ENCODE results near the gene BCKDHB.
"Not testable (repeated sequence)": the region's sequence is repeated elsewhere in the genome, so short reads cannot be mapped to it uniquely, and the experiment has no call there.

The BCKDHB gene

DNA sequence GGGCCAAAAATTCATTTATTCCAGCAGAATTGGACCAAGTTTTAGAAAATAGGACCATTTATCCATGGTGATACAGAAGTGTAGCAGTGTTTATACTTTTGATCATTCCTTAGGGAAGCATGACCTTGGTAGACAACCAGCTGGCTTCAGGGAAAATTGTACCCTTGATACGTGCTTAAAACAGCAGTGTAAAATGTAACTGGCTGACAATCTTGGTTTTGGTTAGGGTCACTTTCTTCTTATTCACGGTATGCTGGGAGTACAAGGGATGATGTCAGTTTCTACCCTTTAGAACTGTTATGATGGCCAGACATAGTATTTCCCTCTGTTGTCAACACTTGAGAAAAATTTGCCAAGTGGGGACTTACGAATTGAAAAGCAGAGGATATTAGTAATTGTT is 157.1 kb downstream of the BCKDHB start:
- DNase-seq (ENCODE audit: low spot score), result no peak

DNA sequence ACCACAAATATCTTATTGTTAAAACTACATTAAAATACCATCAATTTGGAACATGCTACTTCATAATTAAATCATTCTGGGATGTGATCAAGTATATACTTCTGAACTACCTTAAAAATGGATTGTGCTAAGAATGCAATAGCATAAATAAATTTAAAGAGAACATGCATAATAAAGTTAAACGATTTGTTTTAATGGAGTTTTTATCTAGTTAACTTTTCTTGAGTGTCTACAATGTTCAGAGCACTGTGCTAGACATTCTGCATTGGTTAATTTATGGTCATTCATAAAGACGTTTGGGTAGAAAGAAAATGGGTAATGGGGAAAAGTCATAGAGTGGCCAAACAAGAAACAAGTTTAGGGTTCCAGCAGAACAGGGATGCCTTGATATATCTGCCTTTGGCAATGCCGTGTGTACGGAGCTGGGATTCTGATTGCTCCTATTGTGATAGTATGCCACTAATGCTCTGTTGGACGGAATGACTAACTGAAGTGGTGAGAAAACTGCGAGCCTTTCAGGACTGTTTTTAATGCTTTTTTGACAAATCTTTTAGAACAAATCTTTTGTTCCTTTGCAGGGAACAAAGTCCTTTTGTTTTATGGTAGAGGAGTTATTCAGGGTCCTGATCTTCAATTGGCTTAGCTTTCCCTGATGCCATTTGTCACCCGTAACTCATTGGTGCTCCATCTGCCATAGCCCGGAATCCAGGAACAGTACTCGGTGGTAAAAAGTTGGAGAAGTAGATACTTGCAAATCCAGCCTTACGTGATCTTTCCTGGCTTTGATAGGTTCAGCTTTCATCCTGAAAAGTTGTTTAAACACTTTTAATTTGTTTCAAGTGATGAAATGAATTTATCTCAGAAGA is 162.6 kb downstream of the BCKDHB start:
- no peak for DNase-seq (ENCODE audit: low spot score)

DNA sequence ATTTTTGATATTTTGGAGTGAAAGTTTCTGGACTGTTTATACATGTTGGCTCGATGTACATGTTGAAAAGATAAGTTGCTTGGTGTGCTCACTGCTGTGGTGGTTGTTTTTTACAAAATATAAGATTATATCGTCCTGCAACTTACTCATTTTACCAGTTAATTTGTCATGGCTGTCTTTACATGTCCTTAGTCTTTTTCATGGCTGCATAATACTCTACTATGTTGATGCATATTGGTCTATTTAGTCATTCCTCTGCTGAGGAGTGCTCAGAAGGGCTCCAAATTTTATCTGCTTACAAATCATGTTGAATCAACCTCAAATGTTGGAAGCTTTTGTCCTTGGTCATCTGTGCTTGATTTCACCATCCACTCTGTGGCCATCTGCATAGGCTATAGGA is 164.6 kb downstream of the BCKDHB start:
- DNase-seq (ENCODE audit: low spot score), result no peak

DNA sequence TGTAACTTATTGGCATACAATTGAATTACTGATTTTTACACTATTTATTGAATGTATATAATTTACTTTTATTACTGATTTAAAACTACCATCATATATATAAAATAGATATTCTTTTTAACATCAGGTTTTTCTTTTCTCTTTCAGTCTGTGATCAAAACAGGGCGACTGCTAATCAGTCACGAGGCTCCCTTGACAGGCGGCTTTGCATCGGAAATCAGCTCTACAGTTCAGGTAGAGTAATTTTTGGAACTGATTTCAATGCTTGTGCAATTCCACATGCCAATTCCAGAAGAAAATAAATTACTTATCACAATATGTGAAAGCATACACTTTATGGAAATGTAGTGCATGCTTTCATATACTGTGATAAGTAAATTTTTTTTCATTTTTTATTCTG is 166.5 kb downstream of the BCKDHB start:
- no peak for DNase-seq (ENCODE audit: low spot score)

DNA sequence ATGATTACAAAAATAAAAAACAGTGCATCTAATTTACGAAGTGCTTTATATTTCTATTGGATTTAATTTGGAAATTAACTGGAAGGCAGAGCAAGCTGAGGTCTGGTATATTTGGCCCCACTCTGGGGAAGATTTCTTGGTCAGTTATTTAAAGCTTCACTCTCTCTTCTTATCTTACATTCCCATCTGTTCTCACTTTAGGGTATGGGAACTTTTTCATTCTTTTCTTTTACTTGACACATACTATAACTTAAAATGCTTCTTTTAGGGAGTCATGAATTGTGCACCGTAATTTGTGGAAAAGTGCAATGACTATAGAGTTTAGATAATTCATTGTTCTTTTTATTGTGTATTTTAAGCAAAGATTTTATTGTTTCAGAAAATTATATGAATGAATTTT is 170.4 kb downstream of the BCKDHB start:
- no peak for DNase-seq (ENCODE audit: low spot score)

DNA sequence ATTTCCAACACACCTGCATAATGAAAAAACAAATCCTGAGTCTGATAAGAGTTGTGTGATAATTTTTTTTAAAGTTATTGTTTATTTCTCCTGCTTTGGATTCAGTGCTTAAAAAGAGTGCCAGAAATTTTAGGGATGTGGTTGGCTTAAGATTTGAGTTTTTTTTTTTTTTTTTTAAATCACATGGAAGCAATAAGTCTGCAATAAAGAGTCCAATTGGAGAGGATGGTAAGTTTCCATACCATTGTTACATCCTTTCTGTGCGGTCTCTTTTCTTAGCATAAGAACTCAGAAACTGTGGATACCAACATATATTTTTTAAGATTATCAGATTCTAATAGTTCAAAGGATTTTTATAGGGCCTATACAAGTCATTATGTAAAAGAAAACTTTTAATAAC is 171.0 kb downstream of the BCKDHB start:
- no peak for DNase-seq (ENCODE audit: low spot score)

DNA sequence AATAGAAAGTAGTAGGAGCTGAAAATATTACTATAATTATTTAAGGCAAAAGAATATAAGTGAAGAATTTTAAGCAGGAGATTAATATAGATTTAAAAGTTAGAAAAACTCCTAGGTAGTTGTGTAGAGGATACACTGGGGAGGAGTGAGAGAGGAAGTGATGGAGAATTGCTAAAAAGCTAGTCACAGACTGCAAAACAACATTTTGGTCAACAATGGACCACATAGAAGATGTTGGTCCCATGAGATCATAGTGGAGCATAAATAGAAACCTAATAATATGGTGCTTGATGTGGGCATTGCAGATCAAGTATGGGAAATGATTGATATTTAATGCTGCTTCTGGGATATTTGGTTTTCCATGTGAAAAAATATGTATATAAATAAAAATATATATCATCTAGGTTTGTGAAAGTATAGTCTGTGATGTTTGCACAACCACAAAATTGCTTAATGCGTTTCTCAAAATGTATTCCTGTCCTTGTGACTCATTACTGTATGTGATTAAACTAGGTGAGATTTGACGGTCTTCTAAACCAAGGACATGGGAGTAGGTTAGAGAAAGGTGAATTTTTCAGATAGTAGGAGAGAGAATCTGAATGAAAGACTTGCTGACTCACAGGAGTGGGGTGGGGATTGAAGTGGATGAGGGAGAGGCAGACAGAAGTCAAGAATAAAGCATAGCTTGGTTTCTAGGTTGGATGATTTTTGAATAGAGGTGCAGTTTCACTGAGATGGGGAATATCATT is 174.0 kb downstream of the BCKDHB start:
- no peak for DNase-seq (ENCODE audit: low spot score)

DNA sequence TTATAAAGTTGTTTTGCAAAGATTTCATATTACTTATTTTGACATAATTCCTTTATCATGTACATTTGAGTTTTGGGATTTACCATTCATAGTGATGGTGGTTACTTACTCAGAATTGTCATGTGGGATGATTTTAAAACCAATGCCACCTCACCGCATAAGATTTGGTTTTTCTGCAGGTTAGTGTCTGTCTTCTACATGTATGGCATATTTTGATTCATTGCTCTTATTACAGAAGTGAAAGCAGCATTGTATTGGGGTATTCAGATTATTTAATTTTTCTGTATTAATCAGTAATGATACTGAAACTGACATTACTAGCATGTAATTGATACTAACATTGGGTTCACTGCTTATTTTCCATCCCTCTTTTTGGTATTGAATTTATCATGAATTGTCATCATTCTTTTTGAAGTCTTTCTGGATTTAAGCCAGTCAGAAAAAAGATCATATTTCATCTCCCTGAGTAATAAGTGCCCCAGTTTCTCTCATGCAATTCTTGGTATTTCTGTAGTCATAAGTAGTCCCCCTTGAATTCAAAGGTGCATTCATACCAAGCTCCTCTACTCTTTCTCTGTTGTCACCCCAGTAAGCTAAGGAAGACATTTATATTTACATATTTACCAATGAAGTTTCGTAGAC is 176.6 kb downstream of the BCKDHB start:
- no peak for DNase-seq (ENCODE audit: low spot score)

DNA sequence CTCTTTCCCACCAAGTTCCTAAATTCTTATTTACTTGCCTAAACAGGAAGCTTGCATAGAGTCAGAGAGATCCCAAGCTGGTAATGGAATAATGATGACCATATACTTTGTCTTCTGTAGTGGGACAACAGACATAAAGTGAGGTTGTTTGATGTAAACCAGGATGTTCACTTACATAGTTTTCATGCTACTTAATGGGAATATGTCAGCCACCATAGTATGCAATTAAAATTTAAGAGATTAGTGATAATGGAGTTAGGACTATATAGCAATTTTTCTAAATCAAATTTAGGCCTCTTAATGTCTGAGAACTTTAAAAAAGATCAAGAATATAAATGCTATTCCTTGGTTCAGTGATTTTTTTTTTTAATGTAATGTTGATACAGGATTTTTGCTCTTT is 180.6 kb downstream of the BCKDHB start:
- DNase-seq (ENCODE audit: low spot score), result no peak

DNA sequence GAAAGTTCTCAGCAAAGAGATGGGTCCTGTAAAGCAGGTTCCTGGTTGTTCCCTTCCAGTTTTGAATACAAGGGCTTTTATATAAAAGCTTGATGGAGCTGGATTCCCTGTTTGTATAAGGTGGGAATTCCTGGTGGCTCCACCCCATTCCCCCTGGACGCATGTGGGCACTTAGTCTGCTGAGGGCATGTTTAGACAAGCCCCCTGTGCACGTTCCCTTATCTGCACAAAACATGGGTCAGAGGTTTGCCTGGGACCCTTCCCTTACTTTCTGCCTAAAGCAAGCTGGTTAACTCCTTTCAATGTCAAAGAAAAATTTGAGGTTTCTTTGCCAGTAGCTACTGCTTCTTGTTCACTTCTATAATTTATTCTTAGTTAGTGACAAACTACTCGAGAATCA is 181.1 kb downstream of the BCKDHB start:
- no peak for DNase-seq (ENCODE audit: low spot score)

DNA sequence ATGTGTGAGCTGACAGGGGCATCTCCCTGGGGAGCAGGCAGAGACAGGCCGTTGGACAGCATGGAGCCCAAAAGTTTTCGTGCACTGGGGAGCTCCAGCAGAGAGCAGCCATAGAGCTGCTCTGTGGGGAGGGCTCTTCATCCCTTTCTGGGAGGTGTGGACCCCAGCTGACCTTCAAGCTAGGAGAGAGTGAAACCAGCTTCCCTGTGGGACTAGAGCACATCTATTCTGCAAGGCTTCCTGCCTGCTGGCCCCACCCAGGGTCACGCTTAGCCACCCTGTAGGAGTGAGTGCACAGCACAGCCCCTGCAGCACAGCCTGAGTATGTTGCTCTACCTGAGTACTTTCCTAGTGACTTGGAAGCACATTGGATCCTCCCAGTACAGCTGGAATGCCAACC is 183.3 kb downstream of the BCKDHB start:
- DNase-seq (ENCODE audit: low spot score), result no peak

DNA sequence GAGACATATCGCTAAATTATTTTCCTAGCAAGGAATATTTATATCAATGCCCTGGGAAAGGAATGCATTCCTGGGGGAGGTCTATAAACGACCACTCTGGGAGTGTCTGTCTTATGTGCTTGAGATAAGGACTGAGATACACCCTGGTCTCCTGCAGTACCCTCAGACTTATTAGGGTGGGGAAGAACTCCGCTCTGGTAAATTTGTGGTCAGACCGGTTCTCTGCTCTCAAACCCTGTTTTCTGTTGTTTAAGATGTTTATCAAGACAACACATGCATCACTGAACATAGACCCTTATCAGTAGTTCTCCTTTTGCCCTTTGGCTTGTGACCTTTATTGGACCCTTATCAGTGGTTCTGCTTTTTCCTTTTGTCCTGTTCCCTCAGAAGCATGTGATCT is 188.1 kb downstream of the BCKDHB start:
- DNase-seq (ENCODE audit: low spot score), result not testable (repeated sequence)

DNA sequence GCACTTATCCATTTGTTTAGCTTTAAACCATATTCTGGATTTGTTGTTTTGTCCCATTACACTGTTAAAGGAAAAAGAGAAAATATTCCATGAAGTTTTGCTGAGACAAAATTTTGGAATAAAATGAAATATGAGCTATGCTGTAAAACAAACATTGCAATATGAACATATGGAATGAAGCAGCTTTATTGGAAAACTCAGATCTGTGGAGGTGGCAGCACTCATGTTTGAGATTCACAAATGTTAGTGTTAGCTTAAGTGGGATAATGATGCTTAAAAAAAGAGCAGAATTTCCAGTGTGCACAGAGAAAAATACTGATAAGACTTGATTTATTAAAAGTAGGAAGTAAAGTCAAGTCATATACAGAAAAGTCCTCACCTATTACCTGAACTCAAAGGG is 196.2 kb downstream of the BCKDHB start:
- DNase-seq (ENCODE audit: low spot score), result no peak

DNA sequence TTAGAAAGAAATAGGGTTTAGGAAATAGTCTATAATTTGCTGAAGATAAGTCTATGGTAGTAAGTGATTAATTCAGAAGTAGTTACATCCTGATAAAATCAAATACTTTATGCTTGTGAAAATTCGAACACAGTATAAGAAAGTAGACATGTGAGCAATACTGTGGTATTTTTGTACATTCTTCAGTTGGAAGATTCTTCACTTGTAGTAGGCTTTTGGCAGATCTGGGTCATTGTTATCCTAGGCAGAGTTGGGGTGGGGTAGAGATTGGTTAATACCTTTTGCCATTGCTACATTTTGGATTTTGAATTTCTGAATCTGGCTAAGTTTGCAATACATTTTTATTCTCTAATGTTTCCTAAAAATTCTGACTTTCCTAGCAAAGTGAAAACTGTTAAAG is 197.5 kb downstream of the BCKDHB start:
- no peak for DNase-seq (ENCODE audit: low spot score)

DNA sequence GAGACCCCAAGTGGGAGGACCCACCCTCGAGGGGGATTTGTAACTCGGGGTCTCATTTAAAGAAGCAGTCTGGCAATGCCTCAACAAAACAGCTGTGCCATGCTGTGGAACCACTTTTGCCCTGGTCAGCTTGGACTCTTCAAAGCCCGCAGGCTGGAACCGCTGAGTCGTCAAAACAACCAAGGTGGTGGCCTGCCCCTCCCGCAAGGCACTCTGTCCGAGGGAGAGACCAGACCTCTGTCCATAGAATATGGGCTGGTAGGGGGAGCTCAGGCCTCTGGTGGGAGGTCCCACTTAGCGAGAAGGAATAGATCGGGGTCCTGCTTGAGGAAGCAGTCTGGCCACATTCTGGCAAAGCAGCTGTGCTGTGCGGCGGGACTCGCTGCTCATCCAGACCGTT is 208.1 kb downstream of the BCKDHB start:
- DNase-seq (ENCODE audit: low spot score), result no peak

DNA sequence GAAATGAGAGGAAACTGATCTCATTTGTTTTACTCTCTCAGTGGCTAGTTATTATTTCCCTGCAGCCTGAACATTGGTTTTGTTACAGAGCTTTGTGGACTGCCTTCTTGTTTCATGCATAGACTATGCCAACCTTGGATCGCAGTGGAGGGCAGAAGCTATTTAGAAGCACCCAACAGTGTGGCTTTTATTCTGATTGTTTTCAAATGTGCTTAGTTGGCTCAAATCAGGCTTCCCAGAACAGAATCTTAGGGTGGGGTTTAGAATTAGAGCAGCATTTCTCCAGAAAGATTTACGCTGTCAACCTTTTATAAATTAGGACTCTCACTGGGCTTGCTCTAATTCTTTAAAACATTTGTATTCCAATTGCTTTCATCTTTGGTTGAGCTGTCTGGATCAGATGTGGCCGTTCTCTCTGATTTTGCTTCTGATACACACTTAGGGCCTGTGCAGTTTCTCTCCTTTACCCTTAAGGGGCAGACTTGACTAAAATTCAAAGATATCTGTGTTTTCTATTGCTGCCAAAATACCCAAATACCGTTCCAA is 210.3 kb downstream of the BCKDHB start:
- no peak for DNase-seq (ENCODE audit: low spot score)

DNA sequence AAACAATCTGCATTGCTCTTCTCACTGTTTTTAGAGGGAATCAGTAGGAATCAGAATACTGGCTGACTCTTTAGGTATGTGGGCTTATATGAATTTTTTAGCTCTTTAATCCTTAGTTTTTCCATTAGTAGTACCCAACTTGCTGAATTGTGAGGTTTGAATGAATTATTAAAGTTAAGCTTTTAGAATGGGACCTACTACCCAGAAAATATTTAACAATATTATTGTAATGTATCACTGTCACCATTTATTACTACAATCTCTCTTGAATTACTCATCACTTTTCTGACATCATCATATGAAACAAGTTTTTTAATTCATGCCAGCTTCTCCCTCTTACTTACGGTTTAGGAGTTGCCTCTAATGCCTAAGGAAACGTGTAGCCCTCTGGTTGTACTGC is 212.7 kb downstream of the BCKDHB start:
- no peak for DNase-seq (ENCODE audit: low spot score)

DNA sequence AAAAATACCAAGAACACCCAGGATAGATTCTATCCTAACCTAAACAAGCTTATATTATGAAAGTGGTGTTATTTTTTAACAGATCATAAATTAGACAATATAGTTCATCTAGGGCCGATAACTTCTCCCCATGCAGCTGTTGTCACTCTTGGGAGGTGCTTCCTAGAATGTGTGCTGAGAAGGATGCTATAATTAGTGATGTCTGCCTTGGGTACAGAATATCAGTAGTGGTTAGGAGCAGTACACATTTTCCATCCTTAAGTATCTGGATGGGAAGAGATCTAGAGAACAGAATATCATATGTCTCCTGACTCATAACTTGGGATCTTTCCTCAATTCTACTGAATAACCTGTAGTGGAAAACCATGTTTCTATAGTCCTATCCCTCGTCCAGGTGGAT is 214.5 kb downstream of the BCKDHB start:
- no peak for DNase-seq (ENCODE audit: low spot score)

DNA sequence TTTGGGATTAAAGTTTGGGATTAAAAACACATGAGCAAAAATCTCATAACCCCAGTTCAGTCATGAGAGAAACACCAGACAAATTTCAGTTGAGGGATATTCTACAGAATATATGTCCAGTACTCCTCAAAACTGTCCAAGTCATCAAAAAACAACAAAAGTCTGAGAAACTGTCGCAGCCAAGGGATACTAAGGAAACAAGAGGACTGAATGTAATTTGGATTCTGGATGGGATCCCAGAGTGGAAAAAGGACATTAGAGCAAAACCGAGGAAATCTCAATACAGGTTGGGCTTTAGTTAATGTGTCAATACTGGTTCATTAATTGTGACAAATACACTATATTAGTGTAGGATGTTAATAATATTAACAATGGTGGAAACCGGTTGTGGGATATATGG is 219.3 kb downstream of the BCKDHB start:
- no peak for DNase-seq (ENCODE audit: low spot score)

DNA sequence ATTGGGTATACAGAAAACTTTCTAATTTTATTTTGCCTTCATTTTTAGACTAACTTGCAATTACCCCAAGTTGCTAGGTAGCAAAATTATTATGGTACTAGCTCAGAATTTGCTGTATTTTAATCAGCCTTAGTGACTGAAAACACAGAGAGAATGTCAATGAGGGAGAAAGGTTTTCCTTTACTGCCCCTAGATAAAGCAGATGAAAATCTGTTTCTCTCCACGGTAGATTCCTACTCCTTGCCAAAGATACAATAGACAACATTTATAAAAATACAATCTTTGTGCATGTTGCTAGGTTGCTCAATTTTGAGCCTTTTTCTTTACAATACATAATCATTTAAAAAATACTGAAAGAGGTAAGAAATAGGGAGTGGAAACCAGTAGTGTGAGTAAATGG is 222.2 kb downstream of the BCKDHB start:
- DNase-seq (ENCODE audit: low spot score), result no peak

DNA sequence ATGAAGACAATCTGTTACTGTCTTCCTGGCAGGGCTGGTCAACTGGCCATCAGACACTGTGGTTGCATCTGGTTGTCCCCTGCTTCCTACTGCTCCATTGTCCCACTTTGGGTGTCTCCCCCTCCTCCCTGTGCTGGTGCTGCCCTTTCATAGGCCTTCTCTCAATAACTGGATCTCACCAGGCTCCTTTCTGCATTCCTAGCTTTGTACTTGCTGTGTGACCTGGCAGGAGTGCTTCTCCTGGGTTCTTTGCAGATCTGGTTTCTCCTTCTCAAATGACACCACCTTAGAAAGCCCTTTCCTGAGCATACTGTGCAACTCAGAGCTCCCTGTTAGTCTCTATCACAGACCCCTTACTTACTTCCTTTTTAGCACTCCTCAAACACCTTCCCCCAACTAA is 223.0 kb downstream of the BCKDHB start:
- DNase-seq (ENCODE audit: low spot score), result no peak

DNA sequence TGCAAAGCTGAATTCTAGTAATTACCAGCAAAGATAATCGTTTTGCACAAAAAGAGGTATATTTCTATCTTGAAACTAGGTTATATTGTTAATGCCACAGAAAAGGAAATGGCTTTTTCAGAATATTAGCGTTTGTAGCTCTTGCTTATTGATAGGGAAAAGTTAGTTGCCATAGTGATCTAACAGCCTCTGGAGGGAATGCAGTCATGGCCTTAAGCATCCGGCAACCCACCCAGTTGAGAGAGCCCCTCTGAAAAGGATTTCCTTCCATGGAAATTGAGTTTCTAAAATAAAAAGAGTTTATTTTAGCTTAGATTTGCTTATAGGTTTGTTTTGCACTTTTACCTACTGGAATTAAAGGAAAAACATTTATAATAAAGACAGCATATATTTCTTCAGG is 224.5 kb downstream of the BCKDHB start:
- DNase-seq (ENCODE audit: low spot score), result no peak

DNA sequence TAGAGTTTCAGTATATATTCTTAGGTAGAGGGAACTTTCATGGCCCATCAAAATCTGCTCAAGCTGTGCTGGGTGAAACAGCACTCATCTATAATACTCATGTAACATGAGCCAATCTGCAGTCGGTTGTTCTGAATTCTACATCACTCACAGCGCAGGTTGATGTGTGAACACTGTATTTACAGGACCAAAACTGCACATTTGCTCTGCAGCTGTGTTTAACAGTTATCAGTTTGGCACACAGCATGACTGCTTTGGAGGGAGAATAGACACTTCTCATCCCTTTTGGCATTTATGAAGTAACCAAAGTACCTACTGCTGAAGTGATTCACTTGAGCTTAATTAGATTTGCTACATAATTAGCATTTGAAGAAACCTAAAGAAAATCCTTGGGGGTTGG is 225.1 kb downstream of the BCKDHB start:
- DNase-seq (ENCODE audit: low spot score), result no peak

Measured in NAMALWA (cell line).